HG02763 (cell line): Measurements from ENCODE around the gene PIGX.

Source experiments
- ATAC-seq: cut with Tn5 transposase; IDR thresholded peaks from one replicate; pipeline ENCODE4 v1.9.1; 2021; ENCODE audit warnings: mild to moderate bottlenecking, moderate library complexity; ENCODE audit not compliant: unreplicated experiment

PIGX gene

DNA sequence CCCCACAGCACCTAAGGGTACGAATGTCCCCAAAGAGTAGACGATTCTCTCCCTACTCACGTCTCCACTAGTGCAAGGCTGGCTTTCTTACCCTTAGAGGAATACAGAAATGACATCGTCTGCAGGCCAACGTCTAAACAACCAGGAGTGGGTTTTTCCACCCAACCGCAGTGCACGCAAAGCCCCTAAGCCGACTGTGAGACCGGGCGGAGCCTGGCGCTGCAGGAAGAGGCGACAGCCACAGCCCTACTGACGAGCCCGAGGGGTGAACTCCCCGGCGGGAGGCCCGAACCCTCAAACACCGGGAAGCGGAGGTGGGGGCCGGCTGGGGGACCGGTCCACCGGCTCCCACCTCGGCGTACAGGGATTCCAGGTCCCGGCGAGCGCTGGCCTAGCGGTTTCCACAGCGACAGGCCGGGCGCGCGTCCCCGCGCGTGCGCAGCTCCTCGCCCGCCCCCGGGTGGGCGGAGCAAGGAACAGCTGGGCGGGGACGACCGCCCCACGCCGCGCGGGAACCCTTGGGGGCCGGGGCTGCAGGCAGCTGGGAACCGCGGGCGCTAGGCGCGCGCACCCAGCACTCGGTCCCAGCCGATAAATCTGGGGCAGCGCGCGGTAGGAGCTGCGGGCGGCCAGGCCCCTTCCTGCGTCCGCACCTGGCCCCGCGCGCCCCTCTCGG, at the start of gene PIGX, which contains the start of gene CEP19:
PIGX (plus strand) TSS at position 540 of the 676 bp plus-strand sequence.
CEP19 (minus strand) TSS at position 413 of the 676 bp plus-strand sequence. CDS start 3,593 bp downstream, outside the sequence.
- peak; percentile 83 for ATAC-seq

GRCh38 chr3:196662711-196663571, 49.2 kb upstream of the PIGX start:
- ATAC-seq: no peak

- ATAC-seq: no peak
Measured at GRCh38 chr3:196666001-196666867, 45.9 kb upstream of the PIGX start.

- ATAC-seq: no peak
Measured at GRCh38 chr3:196667056-196667825, 44.9 kb upstream of the PIGX start.

GRCh38 chr3:196670339-196670738, 41.8 kb upstream of the PIGX start:
- no peak for ATAC-seq

GRCh38 chr3:196673632-196674031, 38.5 kb upstream of the PIGX start:
- no peak for ATAC-seq

DNA sequence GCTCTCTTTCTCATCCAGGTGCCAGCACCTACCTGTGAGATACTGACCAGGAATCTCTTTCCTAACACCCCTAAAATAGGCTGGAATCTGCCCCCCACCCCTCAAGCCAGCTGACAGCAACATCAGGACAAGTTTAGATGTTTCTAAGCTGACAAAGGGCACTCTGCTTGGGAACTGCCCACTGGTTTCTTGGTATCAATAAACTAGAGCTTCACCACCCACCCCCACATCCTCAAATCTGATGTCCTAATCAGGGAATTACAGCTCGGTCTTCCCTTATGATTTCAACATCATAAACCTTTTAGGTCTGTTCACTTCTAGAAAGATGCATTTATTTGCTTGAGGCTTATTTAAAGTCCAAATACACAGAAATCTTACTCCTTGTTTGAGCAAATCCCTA, 34.8 kb upstream of the PIGX start:
- no peak for ATAC-seq

DNA sequence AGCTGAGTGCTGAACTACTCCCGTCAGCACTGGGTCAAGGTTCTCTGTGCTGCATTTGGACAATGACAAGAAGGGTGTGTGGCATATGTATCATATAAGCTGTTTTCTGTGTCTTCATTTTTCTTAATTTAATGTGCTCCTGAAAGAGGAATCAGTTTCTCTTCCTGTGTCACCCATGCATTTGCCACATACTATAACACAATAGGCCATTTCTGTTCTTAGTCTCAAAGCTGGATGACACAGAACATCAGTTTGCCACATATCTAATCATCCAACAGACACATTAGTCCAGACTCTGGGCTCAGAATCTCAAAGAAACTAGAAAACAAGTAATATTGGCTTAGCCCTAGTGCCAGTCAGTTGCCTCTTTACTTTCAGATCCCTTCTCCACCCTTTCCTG, 34.2 kb upstream of the PIGX start:
- ATAC-seq: no peak

DNA sequence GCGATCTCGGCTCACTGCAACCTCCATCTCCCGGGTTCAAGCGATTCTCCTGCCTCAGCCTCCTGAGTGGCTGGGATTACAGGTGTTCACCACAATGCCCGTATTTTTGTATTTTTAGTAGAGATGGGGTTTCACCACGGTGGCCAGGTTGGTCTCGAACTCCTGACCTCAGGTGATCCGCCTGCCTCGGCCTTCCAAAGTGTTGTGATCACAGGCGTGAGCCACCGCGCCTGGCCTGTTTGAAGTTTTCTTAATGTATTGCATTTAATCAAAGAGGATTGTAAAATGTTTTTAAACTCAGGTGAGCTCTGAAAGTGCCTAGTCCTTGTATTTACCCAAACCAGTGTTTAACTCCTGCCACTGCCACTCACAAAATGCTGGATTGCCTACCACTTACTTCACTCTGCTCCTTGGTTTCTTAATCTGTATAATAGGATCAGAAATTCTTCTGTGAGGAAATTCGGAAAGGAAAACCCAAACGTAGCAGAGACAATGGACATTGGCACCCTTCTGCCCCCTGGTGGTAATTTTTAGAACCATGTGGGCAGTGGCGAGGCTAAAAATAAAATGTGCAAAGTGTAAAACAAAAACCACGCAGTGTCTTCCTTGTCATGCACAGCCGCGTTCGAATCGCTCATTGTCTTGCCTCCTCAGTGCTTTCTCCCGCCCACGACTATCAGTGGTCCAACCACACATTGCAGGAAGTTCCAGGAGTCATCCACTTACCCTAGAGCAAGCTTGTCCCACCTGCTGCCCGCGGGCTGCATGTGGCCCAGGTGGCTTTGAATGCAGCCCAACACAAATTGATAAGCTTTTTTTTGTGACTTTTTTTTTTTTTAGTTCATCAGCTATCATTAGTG, 27.4 kb upstream of the PIGX start:
- ATAC-seq: peak; percentile 88

- ATAC-seq: no peak
Measured at GRCh38 chr3:196686436-196686835, 25.7 kb upstream of the PIGX start.

GRCh38 chr3:196688349-196688748, 23.8 kb upstream of the PIGX start:
- ATAC-seq: no peak

DNA sequence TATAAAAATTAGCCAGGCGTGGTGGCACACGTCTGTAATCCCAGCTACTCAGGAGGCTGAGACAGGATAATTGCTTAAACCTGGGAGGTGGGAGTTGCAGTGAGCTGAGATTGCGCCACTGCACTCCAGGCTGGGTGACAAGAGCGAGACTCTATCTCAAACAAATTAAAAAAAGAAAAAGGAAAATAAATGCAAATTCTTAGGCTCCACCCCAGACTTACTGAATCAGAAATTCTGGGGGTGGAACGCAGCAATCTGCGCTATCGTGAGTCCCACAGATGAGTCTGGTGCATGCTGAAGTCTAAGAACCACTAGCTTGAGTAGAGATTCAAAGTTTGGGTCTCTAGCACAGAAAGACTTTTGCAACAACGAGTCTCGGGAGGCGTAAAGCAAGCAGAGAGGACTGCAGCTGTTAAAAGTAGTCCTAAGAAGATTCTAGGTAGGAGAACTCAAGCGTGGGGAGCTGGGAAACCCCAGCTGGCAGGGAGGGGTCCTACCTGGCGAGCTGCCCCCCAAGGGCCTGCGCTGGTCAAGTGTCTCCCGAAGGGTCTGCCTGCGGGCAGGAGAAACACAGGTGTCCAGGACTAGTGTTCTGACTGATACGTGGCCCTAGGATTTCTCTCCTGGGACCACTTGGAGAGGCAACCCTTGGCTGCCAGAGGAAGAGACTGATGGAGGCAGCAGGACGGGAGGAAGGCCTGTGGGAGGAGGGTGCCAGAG, 22.1 kb upstream of the PIGX start:
- no peak for ATAC-seq

GRCh38 chr3:196691386-196691785, 20.8 kb upstream of the PIGX start:
- ATAC-seq: no peak

DNA sequence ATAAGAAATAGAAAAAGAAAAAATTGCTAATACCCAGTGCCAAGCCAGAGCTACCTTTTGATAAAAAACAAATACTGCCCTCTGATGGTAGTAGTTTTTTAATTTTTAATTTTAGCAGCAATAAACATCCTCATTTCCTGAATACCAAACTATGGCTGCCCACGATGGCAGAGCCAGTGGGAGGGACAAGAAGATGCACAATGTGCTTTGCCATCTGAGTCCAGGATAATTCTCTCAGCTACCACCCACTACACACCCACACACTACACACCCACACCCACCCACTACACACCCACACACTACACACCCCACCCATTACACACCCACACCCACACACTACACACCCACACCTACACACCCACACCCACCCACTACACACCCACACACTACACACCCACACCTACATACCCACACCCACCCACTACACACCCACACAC, 18.0 kb upstream of the PIGX start:
- ATAC-seq: no peak

DNA sequence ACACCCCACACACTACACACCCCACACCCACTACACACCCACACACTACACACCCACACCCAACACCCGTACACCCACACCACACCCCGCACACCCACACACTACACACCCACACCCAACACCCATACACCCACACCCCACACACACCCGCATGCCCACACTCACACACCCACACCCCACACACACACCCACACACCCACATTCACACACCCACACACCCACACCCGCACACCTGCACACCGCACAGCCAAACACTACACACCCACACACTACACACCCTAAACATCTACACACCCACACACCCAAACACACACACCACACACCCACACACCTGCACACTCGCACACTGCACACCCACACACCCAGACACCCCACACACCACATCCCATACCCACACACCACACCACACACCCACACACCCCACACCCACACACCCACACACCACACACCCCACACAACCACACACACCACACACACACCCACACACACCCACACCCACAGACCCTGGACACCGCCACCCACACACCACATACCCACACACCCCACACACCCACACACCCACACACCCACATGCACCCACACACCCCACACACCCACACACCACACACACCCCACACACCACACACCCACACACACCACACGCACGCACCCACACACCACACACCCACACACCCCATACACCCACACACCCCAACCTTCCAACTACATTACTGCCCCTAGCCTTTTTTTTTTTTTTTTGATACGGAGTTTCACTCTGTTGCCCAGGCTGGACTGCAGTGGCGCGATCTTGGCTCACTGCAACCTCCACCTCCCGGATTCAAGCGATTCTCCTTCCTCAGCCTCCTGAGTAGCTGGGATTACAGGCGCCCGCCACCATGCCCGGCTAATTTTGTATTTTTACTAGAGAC, 17.0 kb upstream of the PIGX start:
- ATAC-seq: no peak

DNA sequence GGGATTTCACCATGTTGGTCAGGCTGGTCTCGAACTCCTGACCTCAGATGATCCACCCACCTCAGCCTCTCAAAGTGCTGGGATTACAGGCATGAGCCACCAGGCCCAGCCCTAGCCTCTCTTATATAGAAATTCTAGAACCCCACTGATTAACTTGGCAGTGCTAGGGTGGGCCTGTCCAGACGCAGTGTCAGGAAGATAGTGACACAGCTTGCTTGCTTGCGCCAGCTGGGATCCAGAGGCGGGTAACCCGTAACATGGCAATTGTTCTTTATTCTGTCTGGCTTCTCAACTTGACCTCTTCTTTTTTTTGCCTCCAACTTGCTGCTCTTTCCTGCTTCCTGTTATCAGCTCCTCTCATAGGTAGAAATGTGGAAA, 16.3 kb upstream of the PIGX start:
- no peak for ATAC-seq

- no peak for ATAC-seq
Measured at GRCh38 chr3:196697270-196697669, 14.9 kb upstream of the PIGX start.

- ATAC-seq: no peak
Measured at GRCh38 chr3:196699749-196700148, 12.4 kb upstream of the PIGX start.
